AG04449 (cell line): ENCODE data around the gene FASN.
A peak's percentile ranks its signal among the peaks of the same experiment; 100 is the strongest.

ENCODE experiments used
- CTCF ChIA-PET: fragments of 350-600 bp; formaldehyde crosslinking; extraction: SDS; loops from one replicate; lab custom pipeline; 2021; ENCODE audit warnings: antibody characterized with exemption; lab: Yijun Ruan, JAX
- POLR2A ChIA-PET: fragments of 400-600, 350-600 bp; formaldehyde crosslinking; extraction: SDS; loops from one replicate; lab custom pipeline; 2020; ENCODE audit warnings: antibody characterized with exemption, inconsistent platforms; lab: Yijun Ruan, JAX
- DNase-seq: peaks from one replicate; pipeline ENCODE4 v3.0.0-alpha.2; 2010; ENCODE audit warnings: low read depth, low spot score
- H3K4me3 ChIP-seq: 2 replicates; pipeline ENCODE4 v1.5.1; 2011; ENCODE audit warnings: low read depth, mild to moderate bottlenecking, control low read depth, low read length
- CTCF ChIP-seq: IDR thresholded peaks from one replicate; pipeline ENCODE4 v1.5.1; 2011; ENCODE audit warnings: mild to moderate bottlenecking, moderate library complexity, low read length, control low read depth, inconsistent platforms; ENCODE audit not compliant: insufficient read depth; ENCODE audit errors: missing control alignments

Gene FASN

DNA sequence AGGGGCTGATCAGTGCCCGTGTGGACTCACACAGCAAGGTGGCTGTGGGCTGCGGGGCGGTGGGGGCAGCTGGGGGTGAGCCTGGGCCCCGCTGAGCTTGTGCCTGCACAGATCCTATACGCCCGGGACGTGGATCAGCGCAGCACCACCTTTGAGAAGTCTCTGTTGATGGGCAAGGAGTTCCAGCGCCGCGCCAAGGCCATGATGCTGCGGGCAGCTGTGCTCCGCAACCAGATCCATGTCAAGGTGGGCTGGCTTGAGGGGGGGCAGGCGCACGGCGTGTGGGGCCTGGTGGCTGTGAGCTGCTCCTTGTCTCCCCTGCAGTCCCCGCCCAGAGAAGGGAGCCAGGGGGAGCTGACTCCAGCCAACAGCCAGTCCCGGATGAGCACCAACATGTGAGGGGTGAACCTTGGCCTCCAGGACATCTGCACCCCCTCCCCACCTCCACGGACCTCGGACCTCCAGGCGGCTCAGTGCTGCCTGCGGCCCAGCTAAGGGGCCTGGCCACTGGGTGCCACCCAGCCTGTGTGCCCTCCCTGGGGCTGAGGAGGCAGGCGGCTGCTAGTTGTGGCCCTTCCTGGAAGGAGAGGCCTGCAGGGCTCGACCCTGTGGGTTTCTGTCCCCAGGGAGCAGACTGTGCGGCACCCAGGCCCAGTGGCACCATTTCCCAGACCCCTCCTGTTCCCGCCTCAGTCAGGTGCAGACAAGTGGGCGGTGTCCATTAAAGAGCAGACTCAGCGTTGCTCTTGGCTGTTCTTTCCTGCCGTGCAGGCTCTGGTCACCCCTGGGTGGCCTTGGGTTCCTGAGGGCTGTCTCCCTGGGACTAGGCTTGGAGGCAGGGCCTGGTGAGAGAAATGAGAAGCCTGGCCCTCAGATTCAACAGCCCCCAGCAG lies 41.1 kb downstream of the FASN start:
- no peak for TF ChIP-seq CTCF
- ChIA-PET CTCF (no interaction called here), POLR2A (no interaction called here)
- H3K4me3 ChIP-seq = no peak overlapping the region
- DNase-seq = no peak

GRCh38 chr17:82055965-82056728 lies 41.9 kb downstream of the FASN start:
- DNase-seq = no peak
- no peak for TF ChIP-seq CTCF
- no peak overlapping the region for H3K4me3 ChIP-seq
- ChIA-PET POLR2A (no interaction called here), CTCF (no interaction called here)

DNA sequence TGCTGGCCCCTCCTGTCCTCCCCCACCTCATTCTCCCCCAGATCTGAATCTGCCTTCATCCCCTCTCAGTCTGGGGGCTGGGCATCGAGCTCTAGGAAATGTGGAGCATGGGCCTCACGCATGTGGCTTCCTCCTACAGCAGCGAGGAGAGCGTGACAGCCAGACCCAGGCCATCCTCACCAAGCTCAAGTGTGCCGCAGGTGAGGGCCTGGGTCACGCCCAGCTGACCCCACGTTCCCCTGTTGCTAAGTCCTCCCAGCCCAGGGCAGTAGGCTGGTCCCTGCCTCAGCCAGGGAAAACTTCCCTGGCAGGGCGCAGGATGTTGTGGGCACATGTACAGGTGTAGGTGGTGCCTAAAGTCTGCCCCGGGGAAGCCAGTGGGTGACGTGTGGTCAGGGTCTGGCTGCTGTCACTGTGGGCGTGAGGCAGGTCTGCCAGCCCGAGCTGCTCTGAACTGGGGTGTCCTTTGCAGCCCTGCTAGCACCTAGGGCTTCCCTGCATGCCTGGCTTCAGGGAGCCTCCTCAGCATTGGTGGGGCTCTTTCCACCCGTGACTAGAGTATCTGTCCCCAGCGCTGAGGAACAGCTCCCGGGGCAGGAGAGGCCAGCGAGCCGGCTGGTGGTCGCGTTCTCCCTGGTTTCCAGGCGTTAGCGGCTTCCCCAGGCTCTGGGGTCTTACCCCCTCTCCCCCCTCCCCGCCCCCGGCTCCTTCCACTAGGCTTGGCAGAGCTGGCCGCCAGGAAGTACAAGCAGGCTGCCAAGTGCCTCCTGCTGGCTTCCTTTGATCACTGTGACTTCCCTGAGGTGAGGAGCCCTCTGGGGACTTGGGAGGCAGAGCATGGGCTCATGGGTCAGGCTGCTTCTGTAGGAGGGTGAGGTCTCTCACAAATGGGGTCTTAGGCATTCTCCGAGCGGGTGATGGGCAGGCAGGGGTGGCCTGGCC lies 42.7 kb downstream of the FASN start:
- ChIA-PET POLR2A (interaction anchor here (1.1 to 1.5 kb wide), 2 partner anchors 12 to 43 kb away, joined by 3 to 4 read pairs; partner anchors contain the start of gene FASN), CTCF (interaction anchor here (0.7 to 1.9 kb wide), 3 partner anchors 10 to 99 kb away, joined by 3 to 7 read pairs (median 4); partner anchors contain the start of genes DCXR and DUS1L)
- no peak for TF ChIP-seq CTCF
- DNase-seq = no peak
- H3K4me3 ChIP-seq = no peak overlapping the region

DNA sequence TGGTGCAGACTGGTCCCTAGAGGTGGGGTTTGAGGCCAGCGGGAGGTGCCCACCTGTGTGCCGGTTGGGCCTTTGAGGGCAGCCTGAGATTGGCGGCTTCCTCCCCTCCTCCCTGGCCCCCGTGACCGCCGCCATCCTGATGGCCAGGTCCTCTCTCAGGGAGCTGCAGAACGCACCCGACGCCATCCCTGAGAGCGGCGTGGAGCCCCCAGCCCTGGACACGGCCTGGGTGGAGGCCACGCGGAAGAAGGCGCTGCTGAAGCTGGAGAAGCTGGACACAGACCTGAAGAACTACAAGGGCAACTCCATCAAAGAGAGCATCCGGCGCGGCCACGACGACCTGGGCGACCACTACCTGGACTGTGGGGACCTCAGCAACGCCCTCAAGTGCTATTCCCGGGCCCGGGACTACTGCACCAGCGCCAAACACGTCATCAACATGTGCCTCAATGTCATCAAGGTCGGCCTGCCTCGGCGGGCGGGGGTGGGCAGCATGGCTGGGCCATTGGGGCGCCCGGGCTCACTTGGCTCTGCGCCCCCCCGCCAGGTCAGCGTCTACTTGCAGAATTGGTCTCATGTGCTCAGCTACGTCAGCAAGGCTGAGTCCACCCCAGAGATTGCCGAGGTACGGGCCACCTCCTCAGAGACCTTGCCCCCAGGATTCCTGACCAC lies 43.5 kb downstream of the FASN start:
- no peak for TF ChIP-seq CTCF
- ChIA-PET CTCF (interaction anchor here (0.7 to 7.1 kb wide), 5 partner anchors 11 to 100 kb away, joined by 3 to 47 read pairs (median 5); partner anchors contain the start of genes DCXR and DUS1L), POLR2A (interaction anchor here (1.1 to 1.6 kb wide), 3 partner anchors 11 to 44 kb away, joined by 3 to 4 read pairs (median 4); partner anchors contain the start of genes DCXR and FASN)
- no peak for DNase-seq
- H3K4me3 ChIP-seq = no peak overlapping the region

DNA sequence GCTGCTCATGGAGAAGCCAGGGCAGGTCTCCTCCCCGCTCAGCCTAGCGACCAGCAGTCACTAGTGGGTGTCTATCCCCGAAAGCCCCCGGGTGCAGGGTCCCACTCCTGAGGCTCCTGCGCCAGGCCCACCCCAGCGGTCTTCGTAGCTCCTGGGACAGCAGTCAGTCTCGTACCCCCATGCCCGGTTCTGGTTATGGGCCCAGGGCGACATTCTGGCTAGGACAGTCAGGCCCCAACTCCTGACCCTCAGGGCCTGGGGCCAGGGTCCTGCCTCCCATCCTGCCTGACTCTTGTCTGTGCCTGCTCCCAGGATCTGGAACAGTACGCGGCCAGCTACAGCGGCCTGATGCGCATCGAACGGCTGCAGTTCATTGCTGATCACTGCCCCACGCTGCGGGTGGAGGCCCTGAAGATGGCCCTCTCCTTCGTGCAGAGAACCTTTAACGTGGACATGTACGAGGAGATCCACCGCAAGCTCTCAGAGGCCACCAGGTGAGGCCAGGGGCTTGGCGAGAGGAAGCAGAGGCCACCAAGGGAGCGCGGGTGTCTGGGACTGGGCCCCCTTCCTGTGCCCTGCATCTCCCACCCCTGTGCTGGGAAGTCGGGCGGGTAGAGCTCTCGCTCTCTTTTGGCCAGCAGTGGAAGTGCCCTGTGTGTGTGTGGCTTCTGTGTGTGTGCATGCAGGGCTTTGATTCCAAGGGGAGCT lies 44.3 kb downstream of the FASN start:
- ChIA-PET CTCF (interaction anchor here (1.1 to 7.1 kb wide), 5 partner anchors 11 to 101 kb away, joined by 3 to 47 read pairs (median 6); partner anchors contain the start of genes DCXR and DUS1L), POLR2A (interaction anchor here (0.6 to 1.6 kb wide), 4 partner anchors 10 to 72 kb away, joined by 3 to 4 read pairs (median 4); partner anchors contain the start of gene DCXR)
- H3K4me3 ChIP-seq = peak overlapping the region; percentile 82
- TF ChIP-seq CTCF = no peak
- DNase-seq = no peak
